Vagina (tissue), 2 donors: ENCODE data around the gene PEX10. TPM values are rescaled to one million over a fixed set of nuclear protein-coding genes. Genes with fewer than 3 reads are reported as not detected.

Experiments used
- DNase-seq, 2 donors: peaks; one replicate each; pipeline ENCODE4 v3.0.0-alpha.2; 2017; ENCODE audit errors: extremely low spot score in 2 of 2
- H3K27ac ChIP-seq: fragments of 200-600 bp; sonication (generic); one replicate; pipeline ENCODE4 v1.5.1; 2019
- H3K27me3 ChIP-seq: fragments of 200-600 bp; sonication (generic); one replicate; pipeline ENCODE4 v1.5.1; 2019
- H3K36me3 ChIP-seq, 2 donors: fragments of 200-600 bp; sonication (generic); one replicate each; pipeline ENCODE4 v1.5.1; 2017 to 2019
- H3K4me1 ChIP-seq: fragments of 200-600 bp; sonication (generic); one replicate; pipeline ENCODE4 v1.5.1; 2019
- H3K4me3 ChIP-seq, 2 donors: fragments of 200-600 bp; sonication (generic); 1 replicate in 1 of 2; 2 replicates in 1 of 2; pipeline ENCODE4 v1.5.1; 2016 to 2019
- H3K9me3 ChIP-seq: fragments of 200-600 bp; sonication (generic); one replicate; pipeline ENCODE4 v1.5.1; 2019
- CTCF ChIP-seq, 3 experiments: fragments of 450-650 bp in 2 of 3; fragments of 200-600 bp in 1 of 3; sonication (generic) in 1 of 3; IDR thresholded peaks; one replicate each; pipeline ENCODE4 v1.5.1; 2017 to 2019; ENCODE audit warnings: antibody characterized with exemption in 3 of 3, mild to moderate bottlenecking in 2 of 3, moderate library complexity in 2 of 3
- POLR2A ChIP-seq, 2 donors: fragments of 450-650 bp; IDR thresholded peaks; one replicate each; pipeline ENCODE4 v1.6.1; 2017; ENCODE audit warnings: antibody characterized with exemption in 2 of 2, mild to moderate bottlenecking in 2 of 2, moderate library complexity in 2 of 2
- POLR2AphosphoS5 ChIP-seq, 2 donors: sonication (generic); formaldehyde crosslinking; IDR thresholded peaks; one replicate each; pipeline ENCODE4 v1.9.0; 2017; ENCODE audit warnings: antibody characterized with exemption in 2 of 2, mild to moderate bottlenecking in 2 of 2, low read depth in 1 of 2; ENCODE audit not compliant: insufficient read depth in 1 of 2
- intact Hi-C: fragments of 100-400 bp; cut with DNase I; formaldehyde crosslinking; loops from one replicate; pipeline ENCODE4 v1.15.1; 2023
- total RNA-seq: library from RNA; depleted of rRNA; stranded (reverse); fragments of >200 nt; gene quantifications from one replicate; pipeline ENCODE4 v1.2.3, GENCODE V29; 2016

The PEX10 gene
- total RNA-seq, 1 donor from 2014 or later = 15.2 TPM

- DNase-seq = no peak
- TF ChIP-seq POLR2A (IDR thresholded peaks at IDR 0.05) (no peak), POLR2AphosphoS5 (IDR thresholded peaks at IDR 0.05; ENCODE audit: insufficient read depth in 1 of 2, low read depth in 1 of 2) (no peak), CTCF (IDR thresholded peaks at IDR 0.05) (no peak)
- Histone ChIP-seq H3K4me1 (peaks cover 3% of the 10 kb centered on the region), H3K4me3 (no peak overlapping the region), H3K36me3 (no peaks in the 10 kb centered on the region), H3K27ac (no peak overlapping the region), H3K27me3 (no peaks in the 10 kb centered on the region), H3K9me3 (no peaks in the 10 kb centered on the region)
- intact Hi-C loops = loop anchor here (5.0 to 10.0 kb wide), 4 partner anchors 225 to 998 kb away; partner anchors contain the start of gene TTC34
Measured at GRCh38 chr1:2419416-2419815, 7.1 kb upstream of the PEX10 start.

- intact Hi-C loops = loop anchor here (5.0 to 10.0 kb wide), 4 partner anchors 226 to 998 kb away; partner anchors contain the start of gene TTC34
- Histone ChIP-seq H3K27me3 (no peaks in the 10 kb centered on the region), H3K4me3 (no peak overlapping the region), H3K27ac (no peak overlapping the region), H3K36me3 (no peaks in the 10 kb centered on the region), H3K4me1 (peaks cover 9% of the 10 kb centered on the region), H3K9me3 (no peaks in the 10 kb centered on the region)
- no peak for DNase-seq
- TF ChIP-seq POLR2AphosphoS5 (IDR thresholded peaks at IDR 0.05; ENCODE audit: insufficient read depth in 1 of 2, low read depth in 1 of 2) (no peak), CTCF (IDR thresholded peaks at IDR 0.05) (no peak), POLR2A (IDR thresholded peaks at IDR 0.05) (no peak)
Measured at GRCh38 chr1:2418791-2419320, 6.5 kb upstream of the PEX10 start.

- H3K4me1 ChIP-seq = peaks cover 18% of the 10 kb centered on the region
- TF ChIP-seq POLR2AphosphoS5 (IDR thresholded peaks at IDR 0.05; ENCODE audit: insufficient read depth in 1 of 2, low read depth in 1 of 2) = no peak
- TF ChIP-seq CTCF (IDR thresholded peaks at IDR 0.05) = no peak
- TF ChIP-seq POLR2A (IDR thresholded peaks at IDR 0.05) = no peak
- H3K27ac ChIP-seq = no peak overlapping the region
- DNase-seq = no peak
- H3K4me3 ChIP-seq = no peak overlapping the region
- no peaks in the 10 kb centered on the region for H3K9me3 ChIP-seq
- intact Hi-C loops = loop anchor here (5.0 to 10.0 kb wide), 4 partner anchors 227 to 999 kb away; partner anchors contain the start of gene TTC34
- no peaks in the 10 kb centered on the region for H3K27me3 ChIP-seq
- no peaks in the 10 kb centered on the region for H3K36me3 ChIP-seq
Measured at GRCh38 chr1:2417833-2418225, 5.5 kb upstream of the PEX10 start.

- H3K36me3 ChIP-seq = no peaks in the 10 kb centered on the region
- TF ChIP-seq CTCF (IDR thresholded peaks at IDR 0.05) (no peak), POLR2A (IDR thresholded peaks at IDR 0.05) (no peak), POLR2AphosphoS5 (IDR thresholded peaks at IDR 0.05; ENCODE audit: insufficient read depth in 1 of 2, low read depth in 1 of 2) (no peak)
- peak overlapping the region in 1 of 2 donors; percentile 14 for H3K4me3 ChIP-seq
- no peak for DNase-seq
- no peaks in the 10 kb centered on the region for H3K27me3 ChIP-seq
- H3K9me3 ChIP-seq = no peaks in the 10 kb centered on the region
- intact Hi-C loops = loop anchor here (5.0 to 10.0 kb wide), 4 partner anchors 228 to 1000 kb away; partner anchors contain the start of gene TTC34
- peak overlapping the region; percentile 43 for H3K27ac ChIP-seq
- peaks cover 18% of the 10 kb centered on the region for H3K4me1 ChIP-seq
Measured at GRCh38 chr1:2417083-2417832, 4.9 kb upstream of the PEX10 start.

GRCh38 chr1:2416403-2416802 lies 4.0 kb upstream of the PEX10 start:
- Histone ChIP-seq H3K4me1 (peaks cover 25% of the 10 kb centered on the region), H3K4me3 (peak overlapping the region in 1 of 2 donors; percentile 14), H3K27ac (peak overlapping the region; percentile 43)

More at GRCh38 chr1:2416403-2416802, 4.0 kb upstream of the PEX10 start:
- no peak for DNase-seq
- no peaks in the 10 kb centered on the region for H3K36me3 ChIP-seq
- H3K27me3 ChIP-seq = no peaks in the 10 kb centered on the region
- intact Hi-C loops = loop anchor here (5.0 to 10.0 kb wide), 4 partner anchors 228 to 1001 kb away; partner anchors contain the start of gene TTC34
- TF ChIP-seq POLR2AphosphoS5 (IDR thresholded peaks at IDR 0.05; ENCODE audit: insufficient read depth in 1 of 2, low read depth in 1 of 2) (no peak), POLR2A (IDR thresholded peaks at IDR 0.05) (no peak), CTCF (IDR thresholded peaks at IDR 0.05) (no peak)
- no peaks in the 10 kb centered on the region for H3K9me3 ChIP-seq
